Activated CD4-positive, alpha-beta T cell treated with anti-CD3 and anti-CD28 coated beads, Interleukin-2, Interleukin-4, amounts not matched to agents 100 ng/mL and 50 ng/mL, durations not matched to agents 16 hours and 8 hours (primary cell): Measurements from ENCODE around the gene AREL1.
A peak's percentile ranks its signal among the peaks of the same experiment; 100 is the strongest.
"Not testable (repeated sequence)": the region's sequence is repeated elsewhere in the genome, so short reads cannot be mapped to it uniquely, and the experiment has no call there.

Experiments used
- DNase-seq: peaks from one replicate; pipeline ENCODE4 v3.0.0-alpha.2; 2020; ENCODE audit warnings: low spot score

The AREL1 gene

GRCh38 chr14:74712499-74713394, at the start of gene AREL1, which contains the start of gene FCF1:
Gene AREL1, minus strand, starts transcription at chr14:74713080. Its CDS starts 27,465 bp downstream, at chr14:74685615.
Gene FCF1, plus strand, starts transcription at chr14:74713144. Its CDS starts 54 bp downstream, at chr14:74713198.
- DNase-seq, result peak; percentile 91

GRCh38 chr14:74758505-74758904, 45.6 kb upstream of the AREL1 start:
- DNase-seq, result not testable (repeated sequence)

GRCh38 chr14:74756326-74756725, 43.4 kb upstream of the AREL1 start:
- DNase-seq, result no peak

GRCh38 chr14:74754899-74755298, 42.0 kb upstream of the AREL1 start:
- no peak for DNase-seq

GRCh38 chr14:74754157-74754556, 41.3 kb upstream of the AREL1 start:
- DNase-seq, result no peak

GRCh38 chr14:74747237-74747636, 34.4 kb upstream of the AREL1 start:
- no peak for DNase-seq

- DNase-seq, result no peak
Measured at GRCh38 chr14:74739293-74740030, 26.6 kb upstream of the AREL1 start.

GRCh38 chr14:74737753-74738325, 25.0 kb upstream of the AREL1 start:
- no peak for DNase-seq

GRCh38 chr14:74735125-74735524, 22.2 kb upstream of the AREL1 start:
- no peak for DNase-seq

GRCh38 chr14:74733221-74733620, 20.3 kb upstream of the AREL1 start:
- DNase-seq, result no peak

GRCh38 chr14:74732387-74732786, 19.5 kb upstream of the AREL1 start:
- DNase-seq, result no peak

- no peak for DNase-seq
Measured at GRCh38 chr14:74723134-74723533, 10.3 kb upstream of the AREL1 start.

GRCh38 chr14:74720526-74720925, 7.6 kb upstream of the AREL1 start:
- no peak for DNase-seq

GRCh38 chr14:74713395-74713735, 485 bp upstream of the AREL1 start:
- DNase-seq, result no peak

GRCh38 chr14:74711651-74712050, 1.2 kb downstream of the AREL1 start:
- no peak for DNase-seq

GRCh38 chr14:74710480-74710879, 2.4 kb downstream of the AREL1 start:
- no peak for DNase-seq

GRCh38 chr14:74705613-74706500, 7.0 kb downstream of the AREL1 start:
- no peak for DNase-seq

GRCh38 chr14:74704656-74705055, 8.2 kb downstream of the AREL1 start:
- DNase-seq, result no peak

- DNase-seq, result no peak
Measured at GRCh38 chr14:74703043-74703442, 9.8 kb downstream of the AREL1 start.

- DNase-seq, result no peak
Measured at GRCh38 chr14:74702293-74702692, 10.6 kb downstream of the AREL1 start.

GRCh38 chr14:74698465-74698864, 14.4 kb downstream of the AREL1 start:
- DNase-seq, result no peak

- DNase-seq, result no peak
Measured at GRCh38 chr14:74697976-74698375, 14.9 kb downstream of the AREL1 start.
